Neural crest cell (in vitro differentiated cells): ENCODE measurements around the gene BEST2. TPM values are rescaled to one million over a fixed set of nuclear protein-coding genes. Genes with fewer than 3 reads are reported as not detected.

Source experiments
- DNase-seq: peaks from one replicate; pipeline ENCODE4 v3.0.0; 2021; ENCODE audit warnings: low read depth, mixed read lengths, low spot score
- H3K27ac Mint-ChIP-seq: one replicate; pipeline ENCODE4 v1.8.0; 2021; ENCODE audit warnings: mild to moderate bottlenecking, mixed read lengths; ENCODE audit not compliant: unreplicated experiment
- H3K27me3 Mint-ChIP-seq: 2 replicates; pipeline ENCODE4 v1.8.0; 2021; ENCODE audit warnings: low read depth, mild to moderate bottlenecking, mixed read lengths
- H3K36me3 Mint-ChIP-seq: 2 replicates; pipeline ENCODE4 v1.8.0; 2021; ENCODE audit warnings: low read depth, mild to moderate bottlenecking, mixed read lengths
- H3K4me1 Mint-ChIP-seq: 2 replicates; pipeline ENCODE4 v1.8.0; 2021; ENCODE audit warnings: mixed read lengths
- H3K4me3 Mint-ChIP-seq: one replicate; pipeline ENCODE4 v1.8.0; 2021; ENCODE audit warnings: mild to moderate bottlenecking, mixed read lengths
- H3K9me3 Mint-ChIP-seq: 2 replicates; pipeline ENCODE4 v1.8.0; 2021; ENCODE audit warnings: mixed read lengths
- total RNA-seq: library from RNA; stranded (reverse); gene quantifications from 2 replicates; pipeline ENCODE4 v1.2.1, GENCODE V29; 2021
- TF ChIP-seq, protein P1 (sequence below): fragments of 200-600 bp; sonication (generic); conservative IDR thresholded peaks from 2 replicates; pipeline ENCODE4 v1.5.0; 2021; ENCODE audit warnings: antibody characterized with exemption, mild to moderate bottlenecking

The BEST2 gene
- total RNA-seq, 1 donor from 2014 or later = not detected

DNA sequence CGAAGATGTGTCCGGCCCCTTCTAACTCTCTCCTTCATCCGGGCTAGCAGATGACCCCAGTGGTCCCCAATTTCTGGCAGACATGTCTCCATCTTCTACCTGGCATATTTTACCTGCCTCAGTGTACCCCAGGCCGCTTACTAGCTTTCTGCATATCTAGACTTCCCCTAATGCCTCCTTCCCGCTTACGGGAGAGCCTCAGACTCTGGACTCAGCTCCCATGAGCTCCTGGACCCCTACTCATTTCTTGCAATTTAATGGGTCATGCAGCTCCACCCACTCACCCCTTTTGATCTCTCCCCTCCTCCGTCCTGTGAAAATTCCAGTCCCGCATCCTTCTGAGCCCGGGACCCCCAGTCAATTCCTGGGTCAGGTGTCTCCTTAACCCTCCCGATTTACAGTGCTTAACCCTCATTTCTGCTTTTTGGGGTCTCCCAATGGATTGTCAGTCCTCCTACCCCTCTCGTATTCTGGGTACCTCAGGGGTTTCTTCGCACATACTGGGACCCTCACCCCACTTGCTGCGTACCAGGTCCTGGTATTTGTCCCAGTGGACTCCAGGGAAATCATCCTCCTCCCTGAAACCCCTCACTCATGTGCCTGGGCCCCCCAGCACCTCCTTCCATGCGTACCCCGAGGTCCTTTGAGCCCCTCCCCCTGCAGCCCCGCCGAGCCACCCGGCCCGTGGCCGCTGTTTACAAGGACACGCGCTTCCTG lies 39.2 kb downstream of the BEST2 start:
- peak overlapping the region; percentile 80 for H3K4me3 Mint-ChIP-seq
- H3K4me1 Mint-ChIP-seq = peaks cover 41% of the 10 kb centered on the region
- no peaks in the 10 kb centered on the region for H3K36me3 Mint-ChIP-seq
- TF ChIP-seq, protein P1, sequence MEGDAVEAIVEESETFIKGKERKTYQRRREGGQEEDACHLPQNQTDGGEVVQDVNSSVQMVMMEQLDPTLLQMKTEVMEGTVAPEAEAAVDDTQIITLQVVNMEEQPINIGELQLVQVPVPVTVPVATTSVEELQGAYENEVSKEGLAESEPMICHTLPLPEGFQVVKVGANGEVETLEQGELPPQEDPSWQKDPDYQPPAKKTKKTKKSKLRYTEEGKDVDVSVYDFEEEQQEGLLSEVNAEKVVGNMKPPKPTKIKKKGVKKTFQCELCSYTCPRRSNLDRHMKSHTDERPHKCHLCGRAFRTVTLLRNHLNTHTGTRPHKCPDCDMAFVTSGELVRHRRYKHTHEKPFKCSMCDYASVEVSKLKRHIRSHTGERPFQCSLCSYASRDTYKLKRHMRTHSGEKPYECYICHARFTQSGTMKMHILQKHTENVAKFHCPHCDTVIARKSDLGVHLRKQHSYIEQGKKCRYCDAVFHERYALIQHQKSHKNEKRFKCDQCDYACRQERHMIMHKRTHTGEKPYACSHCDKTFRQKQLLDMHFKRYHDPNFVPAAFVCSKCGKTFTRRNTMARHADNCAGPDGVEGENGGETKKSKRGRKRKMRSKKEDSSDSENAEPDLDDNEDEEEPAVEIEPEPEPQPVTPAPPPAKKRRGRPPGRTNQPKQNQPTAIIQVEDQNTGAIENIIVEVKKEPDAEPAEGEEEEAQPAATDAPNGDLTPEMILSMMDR = no peak
- no peak for DNase-seq
- peaks cover 15% of the 10 kb centered on the region for H3K27me3 Mint-ChIP-seq
- no peak overlapping the region for H3K27ac Mint-ChIP-seq
- H3K9me3 Mint-ChIP-seq = no peaks in the 10 kb centered on the region

DNA sequence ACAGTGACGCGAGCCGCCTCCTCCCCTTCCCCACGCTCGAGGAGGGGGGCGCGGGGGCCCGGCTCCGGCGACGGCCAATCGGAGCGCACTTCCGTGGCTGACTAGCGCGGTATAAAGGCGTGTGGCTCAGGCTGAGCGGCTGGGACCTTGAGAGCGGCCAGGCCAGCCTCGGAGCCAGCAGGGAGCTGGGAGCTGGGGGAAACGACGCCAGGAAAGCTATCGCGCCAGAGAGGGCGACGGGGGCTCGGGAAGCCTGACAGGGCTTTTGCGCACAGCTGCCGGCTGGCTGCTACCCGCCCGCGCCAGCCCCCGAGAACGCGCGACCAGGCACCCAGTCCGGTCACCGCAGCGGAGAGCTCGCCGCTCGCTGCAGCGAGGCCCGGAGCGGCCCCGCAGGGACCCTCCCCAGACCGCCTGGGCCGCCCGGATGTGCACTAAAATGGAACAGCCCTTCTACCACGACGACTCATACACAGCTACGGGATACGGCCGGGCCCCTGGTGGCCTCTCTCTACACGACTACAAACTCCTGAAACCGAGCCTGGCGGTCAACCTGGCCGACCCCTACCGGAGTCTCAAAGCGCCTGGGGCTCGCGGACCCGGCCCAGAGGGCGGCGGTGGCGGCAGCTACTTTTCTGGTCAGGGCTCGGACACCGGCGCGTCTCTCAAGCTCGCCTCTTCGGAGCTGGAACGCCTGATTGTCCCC lies 39.9 kb downstream of the BEST2 start, which contains the start of gene JUNB:
TSS of gene JUNB (plus strand) at position 142 of the 706 bp plus-strand sequence. CDS start at position 428, 286 bp downstream.
- H3K36me3 Mint-ChIP-seq = no peaks in the 10 kb centered on the region
- TF ChIP-seq, protein P1 = peak; percentile 35
- peaks cover 48% of the 10 kb centered on the region for H3K4me1 Mint-ChIP-seq
- H3K4me3 Mint-ChIP-seq = peak within 1 kb of the TSS; percentile 94
- H3K27ac Mint-ChIP-seq = peak within 1 kb of the TSS; percentile 90
- H3K9me3 Mint-ChIP-seq = no peaks in the 10 kb centered on the region
- DNase-seq = peak; percentile 88
- H3K27me3 Mint-ChIP-seq = peaks cover 18% of the 10 kb centered on the region

DNA sequence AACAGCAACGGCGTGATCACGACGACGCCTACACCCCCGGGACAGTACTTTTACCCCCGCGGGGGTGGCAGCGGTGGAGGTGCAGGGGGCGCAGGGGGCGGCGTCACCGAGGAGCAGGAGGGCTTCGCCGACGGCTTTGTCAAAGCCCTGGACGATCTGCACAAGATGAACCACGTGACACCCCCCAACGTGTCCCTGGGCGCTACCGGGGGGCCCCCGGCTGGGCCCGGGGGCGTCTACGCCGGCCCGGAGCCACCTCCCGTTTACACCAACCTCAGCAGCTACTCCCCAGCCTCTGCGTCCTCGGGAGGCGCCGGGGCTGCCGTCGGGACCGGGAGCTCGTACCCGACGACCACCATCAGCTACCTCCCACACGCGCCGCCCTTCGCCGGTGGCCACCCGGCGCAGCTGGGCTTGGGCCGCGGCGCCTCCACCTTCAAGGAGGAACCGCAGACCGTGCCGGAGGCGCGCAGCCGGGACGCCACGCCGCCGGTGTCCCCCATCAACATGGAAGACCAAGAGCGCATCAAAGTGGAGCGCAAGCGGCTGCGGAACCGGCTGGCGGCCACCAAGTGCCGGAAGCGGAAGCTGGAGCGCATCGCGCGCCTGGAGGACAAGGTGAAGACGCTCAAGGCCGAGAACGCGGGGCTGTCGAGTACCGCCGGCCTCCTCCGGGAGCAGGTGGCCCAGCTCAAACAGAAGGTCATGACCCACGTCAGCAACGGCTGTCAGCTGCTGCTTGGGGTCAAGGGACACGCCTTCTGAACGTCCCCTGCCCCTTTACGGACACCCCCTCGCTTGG lies 40.7 kb downstream of the BEST2 start:
- Mint-ChIP-seq H3K27ac (peak overlapping the region; percentile 90), H3K9me3 (no peaks in the 10 kb centered on the region), H3K36me3 (no peaks in the 10 kb centered on the region), H3K27me3 (peaks cover 18% of the 10 kb centered on the region), H3K4me3 (peak overlapping the region; percentile 94), H3K4me1 (peaks cover 51% of the 10 kb centered on the region)
- TF ChIP-seq, protein P1 = no peak
- DNase-seq = peak; percentile 58

DNA sequence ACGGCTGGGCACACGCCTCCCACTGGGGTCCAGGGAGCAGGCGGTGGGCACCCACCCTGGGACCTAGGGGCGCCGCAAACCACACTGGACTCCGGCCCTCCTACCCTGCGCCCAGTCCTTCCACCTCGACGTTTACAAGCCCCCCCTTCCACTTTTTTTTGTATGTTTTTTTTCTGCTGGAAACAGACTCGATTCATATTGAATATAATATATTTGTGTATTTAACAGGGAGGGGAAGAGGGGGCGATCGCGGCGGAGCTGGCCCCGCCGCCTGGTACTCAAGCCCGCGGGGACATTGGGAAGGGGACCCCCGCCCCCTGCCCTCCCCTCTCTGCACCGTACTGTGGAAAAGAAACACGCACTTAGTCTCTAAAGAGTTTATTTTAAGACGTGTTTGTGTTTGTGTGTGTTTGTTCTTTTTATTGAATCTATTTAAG lies 41.3 kb downstream of the BEST2 start:
- Mint-ChIP-seq H3K27me3 (peaks cover 18% of the 10 kb centered on the region), H3K36me3 (no peaks in the 10 kb centered on the region), H3K27ac (peak overlapping the region; percentile 27), H3K4me1 (peaks cover 51% of the 10 kb centered on the region), H3K9me3 (no peaks in the 10 kb centered on the region), H3K4me3 (peak overlapping the region; percentile 94)
- TF ChIP-seq, protein P1 = no peak
- no peak for DNase-seq
